ENCODE data around the gene ARHGAP15. TPM values are rescaled to one million over a fixed set of nuclear protein-coding genes. Genes with fewer than 3 reads are reported as not detected.

Gene ARHGAP15
- total RNA-seq, 2 experiments from 2014 or later = 72.1 to 98.4 TPM

DNA sequence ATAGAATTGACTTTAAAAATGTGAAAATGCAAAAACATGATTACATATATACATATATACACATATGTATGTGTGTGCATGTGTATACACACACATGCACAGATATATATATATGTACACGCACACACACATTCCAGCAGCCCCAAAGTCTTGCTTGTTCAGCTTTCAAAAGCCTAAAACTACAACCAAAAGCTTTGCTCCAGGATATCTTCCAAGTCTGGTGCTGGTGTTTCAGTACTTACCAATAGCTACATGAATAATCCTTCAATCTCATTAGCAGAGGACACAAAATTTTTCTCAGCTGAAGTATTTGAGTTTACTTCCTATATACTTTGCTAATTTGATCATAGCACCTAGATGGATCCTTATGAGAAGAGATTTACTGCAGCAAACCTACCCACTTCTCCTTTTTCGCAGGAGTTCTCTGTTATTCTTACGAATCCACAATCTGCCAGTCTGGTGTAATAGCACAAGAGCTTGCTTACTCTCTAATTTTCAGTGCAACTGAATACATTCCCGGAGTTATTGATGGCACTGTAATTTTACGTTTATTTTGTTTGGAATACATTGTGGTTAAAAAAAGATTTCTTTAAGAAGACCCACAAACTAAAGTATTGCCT is 553.3 kb downstream of the ARHGAP15 start:
- no peaks in the 10 kb centered on the region for H3K9me2 ChIP-seq (ENCODE audit: insufficient read depth, low read length)
- no TSS peak for BruUV-seq (replicated peaks)
- H4K20me1 ChIP-seq (ENCODE audit: insufficient read depth, low read length) = no peaks in the 10 kb centered on the region
- H3K4me1 ChIP-seq (ENCODE audit: insufficient read depth, low read length, poor library complexity, severe bottlenecking) = no peaks in the 10 kb centered on the region
- ChIA-PET POLR2A (interaction anchor here (0.6 to 2.0 kb wide), 2 partner anchors 14 to 18 kb away, joined by 3 to 5 read pairs; no protein-coding TSS in a partner anchor), CTCF (ENCODE audit: unreplicated experiment) (no interaction called here)
- H3K79me2 ChIP-seq (ENCODE audit: insufficient read depth, low read depth, low read length) = no peaks in the 10 kb centered on the region
- H2AFZ ChIP-seq (ENCODE audit: low read length) = no peak overlapping the region
- TF ChIP-seq, protein P1, sequence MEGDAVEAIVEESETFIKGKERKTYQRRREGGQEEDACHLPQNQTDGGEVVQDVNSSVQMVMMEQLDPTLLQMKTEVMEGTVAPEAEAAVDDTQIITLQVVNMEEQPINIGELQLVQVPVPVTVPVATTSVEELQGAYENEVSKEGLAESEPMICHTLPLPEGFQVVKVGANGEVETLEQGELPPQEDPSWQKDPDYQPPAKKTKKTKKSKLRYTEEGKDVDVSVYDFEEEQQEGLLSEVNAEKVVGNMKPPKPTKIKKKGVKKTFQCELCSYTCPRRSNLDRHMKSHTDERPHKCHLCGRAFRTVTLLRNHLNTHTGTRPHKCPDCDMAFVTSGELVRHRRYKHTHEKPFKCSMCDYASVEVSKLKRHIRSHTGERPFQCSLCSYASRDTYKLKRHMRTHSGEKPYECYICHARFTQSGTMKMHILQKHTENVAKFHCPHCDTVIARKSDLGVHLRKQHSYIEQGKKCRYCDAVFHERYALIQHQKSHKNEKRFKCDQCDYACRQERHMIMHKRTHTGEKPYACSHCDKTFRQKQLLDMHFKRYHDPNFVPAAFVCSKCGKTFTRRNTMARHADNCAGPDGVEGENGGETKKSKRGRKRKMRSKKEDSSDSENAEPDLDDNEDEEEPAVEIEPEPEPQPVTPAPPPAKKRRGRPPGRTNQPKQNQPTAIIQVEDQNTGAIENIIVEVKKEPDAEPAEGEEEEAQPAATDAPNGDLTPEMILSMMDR (conservative IDR thresholded peaks at IDR 0.05; ENCODE audit: low read length) = no peak
- no peak for TF ChIP-seq EZH2phosphoT487 (IDR thresholded peaks at IDR 0.05; ENCODE audit: borderline replicate concordance, low read depth, low read length)
- no peak overlapping the region for H3K4me3 ChIP-seq (ENCODE audit: low read depth, low read length, poor library complexity, severe bottlenecking)
- H3K27ac ChIP-seq (ENCODE audit: low read depth, low read length, poor library complexity, severe bottlenecking) = no peak overlapping the region
- no peaks in the 10 kb centered on the region for H3K9me3 ChIP-seq (ENCODE audit: low read length)
- no peak for DNase-seq (ENCODE audit: low spot score)
- no peaks in the 10 kb centered on the region for H3K36me3 ChIP-seq (ENCODE audit: insufficient read depth, low read length)
- intact Hi-C loops (cut with micrococcal nuclease; ENCODE audit: unreplicated experiment) = no loop called here
- no peak overlapping the region for H3K4me2 ChIP-seq (ENCODE audit: low read length)

DNA sequence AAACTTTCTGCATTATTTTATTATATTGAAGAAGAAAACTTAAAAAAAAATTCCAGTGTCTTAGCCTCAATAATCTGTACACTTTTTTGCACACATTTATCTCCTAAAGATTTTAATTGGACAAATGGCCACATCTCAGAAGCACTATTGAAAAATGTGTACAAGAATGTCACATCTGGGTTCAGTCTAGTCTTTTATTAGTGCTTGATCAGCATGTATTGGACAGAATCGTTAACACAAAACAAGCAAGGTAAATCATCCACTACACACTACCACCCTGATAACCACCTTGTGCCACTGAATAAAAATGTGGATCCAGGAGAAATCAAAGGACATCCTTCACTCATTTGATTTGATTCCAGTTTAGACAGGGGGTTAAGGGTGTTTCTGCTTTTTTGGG is 554.8 kb downstream of the ARHGAP15 start:
- ChIA-PET POLR2A (interaction anchor here (0.6 to 2.0 kb wide), 2 partner anchors 13 to 17 kb away, joined by 3 to 5 read pairs; no protein-coding TSS in a partner anchor), CTCF (ENCODE audit: unreplicated experiment) (no interaction called here)
- Histone ChIP-seq H3K4me2 (ENCODE audit: low read length) (no peak overlapping the region), H3K4me3 (ENCODE audit: low read depth, low read length, poor library complexity, severe bottlenecking) (no peak overlapping the region), H4K20me1 (ENCODE audit: insufficient read depth, low read length) (no peaks in the 10 kb centered on the region), H3K36me3 (ENCODE audit: insufficient read depth, low read length) (no peaks in the 10 kb centered on the region), H3K9me3 (ENCODE audit: low read length) (no peaks in the 10 kb centered on the region), H2AFZ (ENCODE audit: low read length) (no peak overlapping the region), H3K9me2 (ENCODE audit: insufficient read depth, low read length) (no peaks in the 10 kb centered on the region), H3K79me2 (ENCODE audit: insufficient read depth, low read depth, low read length) (no peaks in the 10 kb centered on the region), H3K27ac (ENCODE audit: low read depth, low read length, poor library complexity, severe bottlenecking) (no peak overlapping the region), H3K4me1 (ENCODE audit: insufficient read depth, low read length, poor library complexity, severe bottlenecking) (no peaks in the 10 kb centered on the region)
- DNase-seq (ENCODE audit: low spot score) = no peak
- intact Hi-C loops (cut with micrococcal nuclease; ENCODE audit: unreplicated experiment) = no loop called here
- BruUV-seq (replicated peaks) = no TSS peak
- TF ChIP-seq, protein P1 (conservative IDR thresholded peaks at IDR 0.05; ENCODE audit: low read length) = no peak
- TF ChIP-seq EZH2phosphoT487 (IDR thresholded peaks at IDR 0.05; ENCODE audit: borderline replicate concordance, low read depth, low read length) = no peak

GRCh38 chr2:143684551-143685320 is 555.5 kb downstream of the ARHGAP15 start:
- POLR2A ChIA-PET = interaction anchor here (0.6 kb wide), 1 partner anchor 466 kb away, joined by 3 read pairs; no protein-coding TSS in a partner anchor
- Histone ChIP-seq H3K79me2 (ENCODE audit: insufficient read depth, low read depth, low read length) (no peaks in the 10 kb centered on the region), H3K4me1 (ENCODE audit: insufficient read depth, low read length, poor library complexity, severe bottlenecking) (no peaks in the 10 kb centered on the region), H3K4me3 (ENCODE audit: low read depth, low read length, poor library complexity, severe bottlenecking) (no peak overlapping the region), H4K20me1 (ENCODE audit: insufficient read depth, low read length) (no peaks in the 10 kb centered on the region), H3K9me2 (ENCODE audit: insufficient read depth, low read length) (no peaks in the 10 kb centered on the region), H3K36me3 (ENCODE audit: insufficient read depth, low read length) (no peaks in the 10 kb centered on the region), H3K4me2 (ENCODE audit: low read length) (no peak overlapping the region), H3K27ac (ENCODE audit: low read depth, low read length, poor library complexity, severe bottlenecking) (no peak overlapping the region), H2AFZ (ENCODE audit: low read length) (no peak overlapping the region), H3K9me3 (ENCODE audit: low read length) (no peaks in the 10 kb centered on the region)
- no peak for TF ChIP-seq EZH2phosphoT487 (IDR thresholded peaks at IDR 0.05; ENCODE audit: borderline replicate concordance, low read depth, low read length)
- TF ChIP-seq, protein P1 (conservative IDR thresholded peaks at IDR 0.05; ENCODE audit: low read length) = no peak
- BruUV-seq (replicated peaks) = no TSS peak
- intact Hi-C loops (cut with micrococcal nuclease; ENCODE audit: unreplicated experiment) = no loop called here
- CTCF ChIA-PET (ENCODE audit: unreplicated experiment) = no interaction called here
- DNase-seq (ENCODE audit: low spot score) = no peak

Data from OCI-LY7 (cell line).